SU-DHL-6 (cell line): Measurements from ENCODE around the gene NEUROG1.

Source experiments
- H2AFZ ChIP-seq: fragments of 200-600 bp; sonication (generic); 2 replicates; pipeline ENCODE4 v1.6.1; 2014; ENCODE audit warnings: low read depth, mild to moderate bottlenecking, moderate library complexity, mixed read lengths, antibody characterized with exemption, low read length; ENCODE audit not compliant: severe bottlenecking
- H3F3A ChIP-seq: fragments of 200-600 bp; shearing (Covaris generic); 2 replicates; pipeline ENCODE4 v1.6.0; 2016; ENCODE audit warnings: antibody characterized with exemption, mild to moderate bottlenecking; ENCODE audit not compliant: insufficient read depth
- H3K27ac ChIP-seq: fragments of 200-600 bp; sonication (generic); 2 replicates; pipeline ENCODE4 v1.5.1; 2016; ENCODE audit warnings: low read depth, mild to moderate bottlenecking, low read length, moderate library complexity, mixed read lengths
- H3K27me3 ChIP-seq: fragments of 200-600 bp; sonication (generic), shearing (Covaris generic); 2 replicates; pipeline ENCODE4 v1.6.0; 2014; ENCODE audit warnings: mild to moderate bottlenecking, low read length
- H3K36me3 ChIP-seq: fragments of 200-600 bp; sonication (generic); 2 replicates; pipeline ENCODE4 v1.6.1; 2014; ENCODE audit warnings: mild to moderate bottlenecking, low read length, mixed read lengths
- H3K4me2 ChIP-seq: fragments of 300-600, 200-600 bp; shearing (Covaris generic), sonication (generic); 2 replicates; pipeline ENCODE4 v1.6.0; 2014; ENCODE audit warnings: low read length, low read depth, mild to moderate bottlenecking; ENCODE audit not compliant: poor library complexity, severe bottlenecking
- H3K4me3 ChIP-seq: fragments of 200-600 bp; sonication (generic); 2 replicates; pipeline ENCODE4 v1.5.1; 2014; ENCODE audit warnings: antibody characterized with exemption, low read length, mild to moderate bottlenecking, mixed read lengths; ENCODE audit not compliant: insufficient read depth, poor library complexity, severe bottlenecking
- H3K79me2 ChIP-seq: fragments of 200-600 bp; sonication (generic); 2 replicates; pipeline ENCODE4 v1.6.1; 2014; ENCODE audit warnings: mild to moderate bottlenecking, low read length, moderate library complexity; ENCODE audit not compliant: insufficient read depth
- H3K9ac ChIP-seq: fragments of 200-600 bp; sonication (generic); 2 replicates; pipeline ENCODE4 v1.7.0; 2014; ENCODE audit warnings: mild to moderate bottlenecking, low read length
- H3K9me2 ChIP-seq: fragments of 200-600 bp; sonication (generic); replicated peaks from 2 replicates; pipeline ENCODE4 v1.6.1; 2014; ENCODE audit warnings: low read length; ENCODE audit not compliant: insufficient read depth
- H3K9me3 ChIP-seq: fragments of 200-600 bp; sonication (generic); 2 replicates; pipeline ENCODE4 v1.6.1; 2014; ENCODE audit warnings: low read length, mixed read lengths; ENCODE audit not compliant: insufficient read depth
- H4K20me1 ChIP-seq: fragments of 200-600 bp; sonication (generic); 2 replicates; pipeline ENCODE4 v1.6.1; 2014; ENCODE audit warnings: low read depth, mild to moderate bottlenecking, antibody characterized with exemption, low read length, moderate library complexity, mixed read lengths
- EZH2phosphoT487 ChIP-seq: fragments of 200-600 bp; sonication (generic), shearing (Covaris generic); conservative IDR thresholded peaks from 2 replicates; pipeline ENCODE4 v1.6.1; 2018; ENCODE audit warnings: mild to moderate bottlenecking, antibody characterized with exemption, low read length, moderate library complexity, mixed read lengths
- TF ChIP-seq, protein P1 (sequence below): fragments of 200-600 bp; sonication (generic); IDR thresholded peaks from one replicate; pipeline ENCODE4 v1.5.1; 2017; ENCODE audit warnings: antibody characterized with exemption, mild to moderate bottlenecking, low read length, moderate library complexity; ENCODE audit not compliant: insufficient read depth, poor library complexity, severe bottlenecking

The NEUROG1 gene

DNA sequence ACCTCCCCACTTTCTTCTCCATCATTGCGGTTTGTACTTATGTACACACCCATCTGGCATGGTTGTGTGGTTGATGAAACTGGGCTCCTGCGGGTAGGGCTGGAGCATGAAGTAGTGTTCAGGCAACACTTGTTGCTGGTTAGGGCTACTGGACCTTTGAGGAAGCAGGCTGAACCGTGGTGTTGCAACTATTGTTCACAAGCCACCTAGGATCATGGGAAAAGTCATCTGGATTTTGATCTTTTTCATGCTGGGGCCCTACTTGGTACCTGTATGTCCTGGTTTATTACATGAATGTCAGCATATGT, 43.5 kb downstream of the NEUROG1 start:
- H3K27ac ChIP-seq = no peak overlapping the region
- no peak overlapping the region for H2AFZ ChIP-seq
- no peaks in the 10 kb centered on the region for H3K27me3 ChIP-seq
- H3F3A ChIP-seq = no peaks in the 10 kb centered on the region
- no peak overlapping the region for H3K4me3 ChIP-seq
- H3K4me2 ChIP-seq = no peak overlapping the region
- H3K36me3 ChIP-seq = no peaks in the 10 kb centered on the region
- H4K20me1 ChIP-seq = no peaks in the 10 kb centered on the region
- H3K9ac ChIP-seq = no peak overlapping the region
- TF ChIP-seq EZH2phosphoT487 = no peak
- TF ChIP-seq, protein P1, sequence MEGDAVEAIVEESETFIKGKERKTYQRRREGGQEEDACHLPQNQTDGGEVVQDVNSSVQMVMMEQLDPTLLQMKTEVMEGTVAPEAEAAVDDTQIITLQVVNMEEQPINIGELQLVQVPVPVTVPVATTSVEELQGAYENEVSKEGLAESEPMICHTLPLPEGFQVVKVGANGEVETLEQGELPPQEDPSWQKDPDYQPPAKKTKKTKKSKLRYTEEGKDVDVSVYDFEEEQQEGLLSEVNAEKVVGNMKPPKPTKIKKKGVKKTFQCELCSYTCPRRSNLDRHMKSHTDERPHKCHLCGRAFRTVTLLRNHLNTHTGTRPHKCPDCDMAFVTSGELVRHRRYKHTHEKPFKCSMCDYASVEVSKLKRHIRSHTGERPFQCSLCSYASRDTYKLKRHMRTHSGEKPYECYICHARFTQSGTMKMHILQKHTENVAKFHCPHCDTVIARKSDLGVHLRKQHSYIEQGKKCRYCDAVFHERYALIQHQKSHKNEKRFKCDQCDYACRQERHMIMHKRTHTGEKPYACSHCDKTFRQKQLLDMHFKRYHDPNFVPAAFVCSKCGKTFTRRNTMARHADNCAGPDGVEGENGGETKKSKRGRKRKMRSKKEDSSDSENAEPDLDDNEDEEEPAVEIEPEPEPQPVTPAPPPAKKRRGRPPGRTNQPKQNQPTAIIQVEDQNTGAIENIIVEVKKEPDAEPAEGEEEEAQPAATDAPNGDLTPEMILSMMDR = no peak
- H3K9me3 ChIP-seq = no peaks in the 10 kb centered on the region
- no peaks in the 10 kb centered on the region for H3K79me2 ChIP-seq
- no peaks in the 10 kb centered on the region for H3K9me2 ChIP-seq

DNA sequence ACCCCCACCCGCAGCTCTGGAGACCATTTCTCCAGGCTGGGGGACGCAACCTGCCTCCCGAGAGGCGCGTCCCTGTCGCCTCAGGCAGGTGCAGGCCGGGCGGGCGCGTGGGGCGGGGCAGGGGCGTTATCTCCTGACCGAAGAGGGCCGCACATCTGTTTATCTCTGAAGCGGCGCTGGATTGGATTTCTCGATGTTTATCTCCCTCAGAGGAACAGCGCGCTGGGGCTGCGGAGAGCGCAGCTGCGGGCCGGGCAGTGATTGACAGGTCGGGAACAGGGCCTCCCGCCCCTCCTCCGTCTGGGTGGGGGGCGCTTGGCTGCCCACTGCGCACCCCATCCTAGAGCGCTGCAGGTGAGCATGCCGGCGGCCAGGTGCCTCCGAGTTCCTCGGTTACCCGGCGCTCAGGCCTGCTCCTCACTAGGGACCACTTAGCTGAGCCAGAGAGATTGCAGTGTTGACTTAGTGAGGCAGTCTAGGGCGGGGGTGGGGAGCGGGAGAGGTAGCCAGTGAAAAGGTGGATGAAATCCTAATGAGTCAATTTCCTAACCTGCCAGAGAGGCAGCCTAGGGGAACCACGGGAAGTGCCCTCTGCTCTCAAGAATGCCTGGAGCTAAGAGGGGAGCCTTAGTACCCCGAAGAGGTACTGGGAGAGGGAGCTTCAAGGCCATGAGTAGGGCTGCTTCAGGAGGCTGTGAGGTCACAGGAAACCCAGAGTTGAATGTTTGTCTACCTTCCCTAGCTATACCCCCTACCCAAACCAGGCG, 44.0 kb downstream of the NEUROG1 start:
- Histone ChIP-seq H4K20me1 (no peaks in the 10 kb centered on the region), H3K9ac (no peak overlapping the region), H3K36me3 (no peaks in the 10 kb centered on the region), H3K9me2 (no peaks in the 10 kb centered on the region), H2AFZ (no peak overlapping the region), H3K27ac (no peak overlapping the region), H3K4me3 (no peak overlapping the region), H3K9me3 (no peaks in the 10 kb centered on the region), H3K27me3 (no peaks in the 10 kb centered on the region), H3K79me2 (no peaks in the 10 kb centered on the region), H3K4me2 (no peak overlapping the region), H3F3A (no peaks in the 10 kb centered on the region)
- TF ChIP-seq, protein P1 = no peak
- no peak for TF ChIP-seq EZH2phosphoT487

DNA sequence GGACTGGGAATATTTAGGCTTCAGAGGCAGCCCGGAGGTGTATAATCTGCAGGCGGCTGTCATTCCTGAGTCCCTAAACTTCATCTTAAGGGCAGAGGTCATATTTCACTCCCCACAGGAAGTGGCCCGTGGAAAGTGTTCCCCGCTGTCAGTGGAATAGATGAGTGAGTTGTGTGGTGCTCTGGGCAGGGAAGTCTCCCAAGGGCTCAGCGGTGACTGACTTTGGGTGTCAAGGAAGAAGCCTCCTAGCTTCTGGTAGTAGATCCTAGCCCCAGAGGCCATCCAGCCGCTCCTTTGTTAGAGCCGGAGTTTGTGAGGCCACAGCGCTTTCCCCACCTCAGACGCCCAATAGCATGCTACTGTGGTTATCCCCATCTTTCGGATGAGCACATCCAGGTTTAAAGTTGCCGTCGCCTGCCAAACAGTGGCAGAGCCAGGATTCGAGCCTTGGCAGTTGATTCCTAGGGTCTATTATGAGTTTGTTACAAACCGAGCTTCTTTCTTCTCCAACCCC, 44.7 kb downstream of the NEUROG1 start:
- H3K9me2 ChIP-seq = no peaks in the 10 kb centered on the region
- H3F3A ChIP-seq = no peaks in the 10 kb centered on the region
- H3K9me3 ChIP-seq = no peaks in the 10 kb centered on the region
- no peak overlapping the region for H3K4me3 ChIP-seq
- no peaks in the 10 kb centered on the region for H4K20me1 ChIP-seq
- no peak overlapping the region for H3K9ac ChIP-seq
- H3K27ac ChIP-seq = no peak overlapping the region
- no peak overlapping the region for H3K4me2 ChIP-seq
- H3K36me3 ChIP-seq = no peaks in the 10 kb centered on the region
- no peak overlapping the region for H2AFZ ChIP-seq
- H3K27me3 ChIP-seq = no peaks in the 10 kb centered on the region
- no peaks in the 10 kb centered on the region for H3K79me2 ChIP-seq
- no peak for TF ChIP-seq EZH2phosphoT487
- TF ChIP-seq, protein P1 = no peak
